Measurements from ENCODE around the gene PPME1. TPM values are rescaled to one million over a fixed set of nuclear protein-coding genes. Genes with fewer than 3 reads are reported as not detected.
"Not testable (repeated sequence)": the region's sequence is repeated elsewhere in the genome, so short reads cannot be mapped to it uniquely, and the experiment has no call there.

The PPME1 gene
- total RNA-seq, 1 donor from 2014 or later: 55.7 TPM

DNA sequence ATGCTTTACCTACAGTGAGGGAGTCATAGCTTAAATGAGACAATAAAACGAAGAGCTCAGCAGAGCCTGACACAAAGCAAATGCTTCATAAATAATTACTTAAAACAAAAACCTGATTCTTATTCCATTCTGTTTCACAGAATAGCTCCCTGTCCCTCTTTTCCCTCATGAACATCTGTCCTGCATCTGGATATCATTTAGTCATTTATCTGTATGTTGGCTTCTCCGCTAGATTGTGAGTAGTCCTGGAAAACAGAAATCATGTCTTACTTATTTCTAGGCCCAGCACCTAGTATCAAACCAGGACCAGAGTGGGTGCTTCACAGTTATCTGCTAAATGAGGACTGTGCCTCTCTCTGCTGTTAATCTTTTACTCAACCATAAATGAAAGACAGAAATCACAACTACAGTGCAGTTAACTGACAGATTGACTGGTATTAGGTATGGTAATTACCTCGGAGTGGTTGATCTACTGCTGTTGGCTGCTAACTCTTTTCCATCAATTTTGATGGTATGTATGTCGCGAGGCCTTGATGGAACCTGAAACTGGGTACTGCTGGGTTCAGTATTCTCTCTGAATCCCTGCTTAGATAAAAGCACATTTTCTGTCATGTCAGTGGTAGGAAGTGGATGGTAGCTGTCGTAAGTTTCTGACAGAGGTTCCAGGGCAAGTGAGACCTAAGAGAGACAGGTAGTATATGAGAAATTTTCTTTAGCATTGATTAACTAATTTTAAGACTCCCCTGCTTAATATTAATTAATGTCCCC is 31.8 kb upstream of the PPME1 start:
- no peak overlapping the region for H3K9ac ChIP-seq
- H3F3A ChIP-seq (ENCODE audit: low read depth): no peaks in the 10 kb centered on the region
- H3K4me3 ChIP-seq: no peak overlapping the region
- H3K27me3 Mint-ChIP-seq (ENCODE audit: insufficient read depth, low read depth): no peaks in the 10 kb centered on the region
- peaks cover 13% of the 10 kb centered on the region for H3K36me3 Mint-ChIP-seq
- peaks cover 5% of the 10 kb centered on the region for H3K4me1 Mint-ChIP-seq
- H3K36me3 ChIP-seq: no peaks in the 10 kb centered on the region
- no peaks in the 10 kb centered on the region for H3K9me3 Mint-ChIP-seq
- H3K27me3 ChIP-seq: no peaks in the 10 kb centered on the region
- no peak overlapping the region for H3K4me2 ChIP-seq
- no peaks in the 10 kb centered on the region for H4K20me1 ChIP-seq (ENCODE audit: low read depth)
- H3K4me1 ChIP-seq: no peaks in the 10 kb centered on the region
- TF ChIP-seq, protein P1, sequence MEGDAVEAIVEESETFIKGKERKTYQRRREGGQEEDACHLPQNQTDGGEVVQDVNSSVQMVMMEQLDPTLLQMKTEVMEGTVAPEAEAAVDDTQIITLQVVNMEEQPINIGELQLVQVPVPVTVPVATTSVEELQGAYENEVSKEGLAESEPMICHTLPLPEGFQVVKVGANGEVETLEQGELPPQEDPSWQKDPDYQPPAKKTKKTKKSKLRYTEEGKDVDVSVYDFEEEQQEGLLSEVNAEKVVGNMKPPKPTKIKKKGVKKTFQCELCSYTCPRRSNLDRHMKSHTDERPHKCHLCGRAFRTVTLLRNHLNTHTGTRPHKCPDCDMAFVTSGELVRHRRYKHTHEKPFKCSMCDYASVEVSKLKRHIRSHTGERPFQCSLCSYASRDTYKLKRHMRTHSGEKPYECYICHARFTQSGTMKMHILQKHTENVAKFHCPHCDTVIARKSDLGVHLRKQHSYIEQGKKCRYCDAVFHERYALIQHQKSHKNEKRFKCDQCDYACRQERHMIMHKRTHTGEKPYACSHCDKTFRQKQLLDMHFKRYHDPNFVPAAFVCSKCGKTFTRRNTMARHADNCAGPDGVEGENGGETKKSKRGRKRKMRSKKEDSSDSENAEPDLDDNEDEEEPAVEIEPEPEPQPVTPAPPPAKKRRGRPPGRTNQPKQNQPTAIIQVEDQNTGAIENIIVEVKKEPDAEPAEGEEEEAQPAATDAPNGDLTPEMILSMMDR (IDR thresholded peaks at IDR 0.05): no peak
- TF ChIP-seq EZH2 (IDR thresholded peaks at IDR 0.05): no peak
- TF ChIP-seq EZH2phosphoT487 (IDR thresholded peaks at IDR 0.05): no peak
- no peak for DNase-seq (ENCODE audit: low spot score)
- H3K27ac Mint-ChIP-seq: no peak overlapping the region
- H3K9me3 ChIP-seq (ENCODE audit: low read depth): no peaks in the 10 kb centered on the region
- H3K4me3 Mint-ChIP-seq: no peak overlapping the region
- H3K79me2 ChIP-seq (ENCODE audit: low read depth): no peaks in the 10 kb centered on the region
- H3K27ac ChIP-seq: no peak overlapping the region
- H2AFZ ChIP-seq (replicated peaks): no peak overlapping the region

DNA sequence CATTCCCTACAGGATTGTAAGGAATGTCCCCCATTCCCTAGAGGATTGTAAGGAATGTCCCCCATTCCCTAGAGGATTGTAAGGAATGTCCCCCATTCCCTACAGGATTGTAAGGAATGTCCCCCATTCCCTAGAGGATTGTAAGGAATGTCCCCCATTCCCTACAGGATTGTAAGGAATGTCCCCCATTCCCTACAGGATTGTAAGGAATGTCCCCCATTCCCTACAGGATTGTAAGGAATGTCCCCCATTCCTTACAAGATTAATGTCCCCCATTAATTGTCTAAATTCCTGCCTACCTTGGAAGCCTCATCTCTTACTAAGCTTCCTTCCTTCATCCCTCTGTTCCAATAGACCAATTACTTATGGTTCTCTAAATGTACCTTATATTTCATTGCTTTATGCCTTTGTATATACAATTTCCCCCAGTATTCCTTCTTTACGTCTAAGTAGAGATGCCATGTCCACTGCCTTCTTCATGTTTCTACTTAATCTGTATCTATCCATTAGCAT is 31.1 kb upstream of the PPME1 start:
- not testable (repeated sequence) for H3K4me3 ChIP-seq; H4K20me1 ChIP-seq (ENCODE audit: low read depth); H3K4me2 ChIP-seq; H3K27ac ChIP-seq; H3K4me1 Mint-ChIP-seq; H3K27me3 ChIP-seq; H3K9ac ChIP-seq; H3K4me1 ChIP-seq; H3K9me3 Mint-ChIP-seq; H3K9me3 ChIP-seq (ENCODE audit: low read depth); H3F3A ChIP-seq (ENCODE audit: low read depth); H3K36me3 ChIP-seq; H3K27me3 Mint-ChIP-seq (ENCODE audit: insufficient read depth, low read depth); H3K4me3 Mint-ChIP-seq; H2AFZ ChIP-seq (replicated peaks); H3K27ac Mint-ChIP-seq; H3K79me2 ChIP-seq (ENCODE audit: low read depth)
- peaks cover 13% of the 10 kb centered on the region for H3K36me3 Mint-ChIP-seq
- DNase-seq (ENCODE audit: low spot score): peak; percentile 19

DNA sequence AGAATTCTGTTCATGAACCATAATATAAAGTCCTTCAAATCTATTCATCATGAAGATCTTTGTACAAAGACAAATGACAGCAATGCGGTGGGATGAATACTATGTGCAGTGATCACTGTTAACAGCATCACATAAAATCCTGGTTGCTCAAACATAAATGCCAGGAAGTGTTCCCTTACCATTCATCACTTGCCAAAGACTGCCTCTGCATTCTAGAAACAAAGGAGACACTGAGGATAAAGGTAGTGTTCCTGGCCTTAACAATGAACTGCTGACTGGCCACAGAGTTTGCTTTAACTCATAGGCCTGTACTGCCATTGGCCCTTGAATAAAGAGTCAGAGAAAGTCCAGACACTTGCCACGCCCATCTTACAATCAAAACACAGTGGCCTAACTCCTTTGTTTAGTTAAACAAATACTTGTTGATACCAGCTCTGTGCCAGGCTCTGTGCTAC is 29.8 kb upstream of the PPME1 start:
- H3K36me3 Mint-ChIP-seq: peaks cover 14% of the 10 kb centered on the region
- no peak overlapping the region for H3K4me3 Mint-ChIP-seq
- H3K4me2 ChIP-seq: no peak overlapping the region

More for the DNA sequence above, 29.8 kb upstream of the PPME1 start:
- peak; percentile 11 for DNase-seq (ENCODE audit: low spot score)
- Mint-ChIP-seq H3K27ac (no peak overlapping the region), H3K4me1 (peaks cover 5% of the 10 kb centered on the region), H3K9me3 (no peaks in the 10 kb centered on the region), H3K27me3 (ENCODE audit: insufficient read depth, low read depth) (no peaks in the 10 kb centered on the region)
- H3F3A ChIP-seq (ENCODE audit: low read depth): no peaks in the 10 kb centered on the region
- no peak overlapping the region for H2AFZ ChIP-seq (replicated peaks)
- H3K79me2 ChIP-seq (ENCODE audit: low read depth): no peaks in the 10 kb centered on the region
- H3K9me3 ChIP-seq (ENCODE audit: low read depth): no peaks in the 10 kb centered on the region
- no peaks in the 10 kb centered on the region for H3K36me3 ChIP-seq
- H3K9ac ChIP-seq: no peak overlapping the region
- H3K27me3 ChIP-seq: no peaks in the 10 kb centered on the region
- TF ChIP-seq EZH2phosphoT487 (IDR thresholded peaks at IDR 0.05) (no peak), EZH2 (IDR thresholded peaks at IDR 0.05) (no peak)
- TF ChIP-seq, protein P1 (IDR thresholded peaks at IDR 0.05): no peak
- H3K4me1 ChIP-seq: no peaks in the 10 kb centered on the region
- no peaks in the 10 kb centered on the region for H4K20me1 ChIP-seq (ENCODE audit: low read depth)
- H3K4me3 ChIP-seq: no peak overlapping the region
- H3K27ac ChIP-seq: no peak overlapping the region

Measured in neural progenitor cell (in vitro differentiated cells).